ENCODE data around the gene CTNNB1.

- TF ChIP-seq CTCF (optimal IDR thresholded peaks at IDR 0.05 in 1 of 3, IDR thresholded peaks at IDR 0.05 in 1 of 3, conservative IDR thresholded peaks at IDR 0.05 in 1 of 3; ENCODE audit: extremely low read depth in 1 of 3, insufficient read depth in 2 of 3, low read length in 3 of 3) (no peak), EZH2 (IDR thresholded peaks at IDR 0.05; ENCODE audit: low read length) (no peak)
These were observed 50.0 kb downstream of the CTNNB1 start for GRCh38 chr3:41249318-41249717.

All from keratinocyte (primary cell).